ENCODE results near the gene ATXN7.

DNA sequence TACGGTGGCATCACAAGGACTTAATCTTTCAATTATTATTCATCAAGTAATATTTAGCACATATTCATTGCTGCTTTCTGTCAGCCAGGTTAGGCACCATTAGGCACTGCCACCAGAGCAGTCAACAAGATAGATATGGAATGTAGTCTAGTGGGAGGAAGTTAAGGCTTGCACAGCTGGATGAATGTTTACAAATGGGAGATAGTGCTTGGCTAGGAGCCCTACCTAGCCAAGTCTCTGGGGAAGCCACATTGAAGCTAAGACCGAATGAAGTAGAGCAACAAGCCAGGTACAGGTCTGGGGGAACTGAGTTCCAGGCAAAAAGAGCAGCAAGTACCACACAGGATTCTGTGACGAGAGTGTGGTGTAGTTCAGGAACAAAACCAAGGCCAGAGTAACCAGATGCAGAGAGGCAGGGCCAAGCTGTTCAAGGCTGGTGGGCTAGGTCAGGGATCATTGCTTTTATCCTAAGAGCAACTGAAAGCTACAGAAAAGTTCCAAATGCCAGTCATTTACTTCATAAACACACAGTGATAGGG lies 82.0 kb downstream of the ATXN7 start:
- TF ChIP-seq, protein P1, sequence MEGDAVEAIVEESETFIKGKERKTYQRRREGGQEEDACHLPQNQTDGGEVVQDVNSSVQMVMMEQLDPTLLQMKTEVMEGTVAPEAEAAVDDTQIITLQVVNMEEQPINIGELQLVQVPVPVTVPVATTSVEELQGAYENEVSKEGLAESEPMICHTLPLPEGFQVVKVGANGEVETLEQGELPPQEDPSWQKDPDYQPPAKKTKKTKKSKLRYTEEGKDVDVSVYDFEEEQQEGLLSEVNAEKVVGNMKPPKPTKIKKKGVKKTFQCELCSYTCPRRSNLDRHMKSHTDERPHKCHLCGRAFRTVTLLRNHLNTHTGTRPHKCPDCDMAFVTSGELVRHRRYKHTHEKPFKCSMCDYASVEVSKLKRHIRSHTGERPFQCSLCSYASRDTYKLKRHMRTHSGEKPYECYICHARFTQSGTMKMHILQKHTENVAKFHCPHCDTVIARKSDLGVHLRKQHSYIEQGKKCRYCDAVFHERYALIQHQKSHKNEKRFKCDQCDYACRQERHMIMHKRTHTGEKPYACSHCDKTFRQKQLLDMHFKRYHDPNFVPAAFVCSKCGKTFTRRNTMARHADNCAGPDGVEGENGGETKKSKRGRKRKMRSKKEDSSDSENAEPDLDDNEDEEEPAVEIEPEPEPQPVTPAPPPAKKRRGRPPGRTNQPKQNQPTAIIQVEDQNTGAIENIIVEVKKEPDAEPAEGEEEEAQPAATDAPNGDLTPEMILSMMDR (IDR thresholded peaks at IDR 0.05), result no peak
- TF ChIP-seq POLR2A (IDR thresholded peaks at IDR 0.05; ENCODE audit: low read depth) (no peak), POLR2AphosphoS5 (IDR thresholded peaks at IDR 0.05) (no peak), EP300 (IDR thresholded peaks at IDR 0.05) (no peak)

Measured in esophagus muscularis mucosa (tissue), 4 donors.